ENCODE measurements around the gene SUN1. TPM values are rescaled to one million over a fixed set of nuclear protein-coding genes. Genes with fewer than 3 reads are reported as not detected.
"Not testable (repeated sequence)": the region's sequence is repeated elsewhere in the genome, so short reads cannot be mapped to it uniquely, and the experiment has no call there.

Gene SUN1
- total RNA-seq, 4 donors from 2014 or later, result 78.0 to 113 (median 105) TPM

DNA sequence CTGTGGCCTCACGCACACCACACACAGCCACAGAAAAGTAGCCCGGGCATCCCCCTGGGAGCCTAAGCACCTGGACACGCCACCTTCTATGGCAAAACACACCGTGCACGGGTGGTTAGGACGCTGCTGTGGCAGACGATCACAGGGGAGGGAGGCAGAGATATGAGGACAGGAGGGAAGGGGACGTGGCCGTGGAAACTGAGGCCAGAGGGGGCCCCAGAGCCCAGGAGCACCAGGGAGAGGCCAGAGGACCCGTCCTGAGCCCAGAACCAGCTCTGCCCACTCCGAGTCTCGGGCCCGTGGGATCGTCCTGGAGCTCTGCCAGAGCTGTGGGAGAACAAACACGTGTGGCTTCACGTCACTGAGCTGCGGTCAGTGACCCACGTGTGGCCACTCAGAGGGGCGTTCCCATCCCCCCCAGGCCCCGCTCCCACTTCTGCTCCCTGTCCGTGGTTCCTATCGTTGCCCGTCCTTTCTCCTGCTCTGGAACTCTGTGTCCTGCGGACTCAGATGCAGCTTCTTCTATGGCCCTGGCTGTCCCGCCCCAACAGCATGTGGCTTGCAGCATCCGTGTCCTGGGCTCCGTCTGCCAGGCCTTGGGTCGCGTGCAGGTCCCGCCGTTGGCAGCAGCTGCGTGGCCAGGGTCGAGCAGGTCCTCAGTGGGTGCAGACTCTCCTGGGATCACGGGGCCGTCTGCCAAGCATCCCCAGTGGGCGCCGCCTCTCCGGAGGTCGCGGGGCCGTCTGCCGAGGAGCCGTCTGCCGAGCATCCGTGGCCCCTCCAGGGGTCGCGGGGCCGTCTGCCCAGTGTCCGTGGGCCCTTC, 75.1 kb downstream of the SUN1 start:
- no peak overlapping the region for H3K27ac ChIP-seq
- TF ChIP-seq, protein P1, sequence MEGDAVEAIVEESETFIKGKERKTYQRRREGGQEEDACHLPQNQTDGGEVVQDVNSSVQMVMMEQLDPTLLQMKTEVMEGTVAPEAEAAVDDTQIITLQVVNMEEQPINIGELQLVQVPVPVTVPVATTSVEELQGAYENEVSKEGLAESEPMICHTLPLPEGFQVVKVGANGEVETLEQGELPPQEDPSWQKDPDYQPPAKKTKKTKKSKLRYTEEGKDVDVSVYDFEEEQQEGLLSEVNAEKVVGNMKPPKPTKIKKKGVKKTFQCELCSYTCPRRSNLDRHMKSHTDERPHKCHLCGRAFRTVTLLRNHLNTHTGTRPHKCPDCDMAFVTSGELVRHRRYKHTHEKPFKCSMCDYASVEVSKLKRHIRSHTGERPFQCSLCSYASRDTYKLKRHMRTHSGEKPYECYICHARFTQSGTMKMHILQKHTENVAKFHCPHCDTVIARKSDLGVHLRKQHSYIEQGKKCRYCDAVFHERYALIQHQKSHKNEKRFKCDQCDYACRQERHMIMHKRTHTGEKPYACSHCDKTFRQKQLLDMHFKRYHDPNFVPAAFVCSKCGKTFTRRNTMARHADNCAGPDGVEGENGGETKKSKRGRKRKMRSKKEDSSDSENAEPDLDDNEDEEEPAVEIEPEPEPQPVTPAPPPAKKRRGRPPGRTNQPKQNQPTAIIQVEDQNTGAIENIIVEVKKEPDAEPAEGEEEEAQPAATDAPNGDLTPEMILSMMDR (IDR thresholded peaks at IDR 0.05), result no peak
- TF ChIP-seq POLR2A (IDR thresholded peaks at IDR 0.05), result no peak
- H3K27me3 ChIP-seq, result peaks cover 0 to 9% (median 0%) of the 10 kb centered on the region in 4 donors
- H3K9me3 ChIP-seq, result no peaks in the 10 kb centered on the region
- intact Hi-C loops (cut with DNase I), result no loop called here
- WGBS, 2 donors, result 71 to 74% methylated on average over 19 to 34 of the region's 49 CpGs
- H3K36me3 ChIP-seq, result no peaks in the 10 kb centered on the region
- DNase-seq, result no peak
- H3K4me1 ChIP-seq, result peaks cover 0 to 22% (median 4%) of the 10 kb centered on the region in 3 donors
- H3K4me3 ChIP-seq, result no peak overlapping the region

DNA sequence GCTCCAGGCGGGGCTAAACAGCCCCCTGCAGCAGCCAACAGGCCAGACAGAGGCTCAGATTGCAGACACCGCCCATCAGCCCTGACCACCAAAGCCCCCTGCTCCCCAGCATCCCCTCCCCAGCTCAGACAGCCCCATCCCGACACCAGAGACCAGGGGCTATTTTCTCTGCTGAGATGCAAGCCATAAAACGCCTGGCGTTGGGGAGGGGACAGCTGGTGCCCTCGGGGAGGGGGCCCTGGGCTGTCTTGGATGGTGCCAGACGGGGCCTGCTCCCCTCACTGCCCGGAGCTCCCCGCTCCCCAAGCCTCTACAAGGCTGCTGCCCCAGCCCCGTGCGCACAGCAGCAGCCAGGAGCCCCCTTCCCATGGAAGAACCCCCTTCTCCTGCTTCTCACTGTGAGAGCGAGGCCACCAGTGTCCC, 75.9 kb downstream of the SUN1 start:
- Histone ChIP-seq H3K4me3 (no peak overlapping the region), H3K9me3 (no peaks in the 10 kb centered on the region), H3K36me3 (no peaks in the 10 kb centered on the region), H3K27ac (no peak overlapping the region), H3K27me3 (peaks cover 0 to 9% (median 0%) of the 10 kb centered on the region in 4 donors), H3K4me1 (peaks cover 0 to 22% (median 4%) of the 10 kb centered on the region in 3 donors)
- WGBS, 2 donors, result 100% methylated on average over 2 of the region's 12 CpGs; no CpG with 5 or more reads in 1 of the 2 donors
- TF ChIP-seq, protein P1 (IDR thresholded peaks at IDR 0.05), result no peak
- TF ChIP-seq POLR2A (IDR thresholded peaks at IDR 0.05), result no peak
- no peak for DNase-seq
- intact Hi-C loops (cut with DNase I), result no loop called here

DNA sequence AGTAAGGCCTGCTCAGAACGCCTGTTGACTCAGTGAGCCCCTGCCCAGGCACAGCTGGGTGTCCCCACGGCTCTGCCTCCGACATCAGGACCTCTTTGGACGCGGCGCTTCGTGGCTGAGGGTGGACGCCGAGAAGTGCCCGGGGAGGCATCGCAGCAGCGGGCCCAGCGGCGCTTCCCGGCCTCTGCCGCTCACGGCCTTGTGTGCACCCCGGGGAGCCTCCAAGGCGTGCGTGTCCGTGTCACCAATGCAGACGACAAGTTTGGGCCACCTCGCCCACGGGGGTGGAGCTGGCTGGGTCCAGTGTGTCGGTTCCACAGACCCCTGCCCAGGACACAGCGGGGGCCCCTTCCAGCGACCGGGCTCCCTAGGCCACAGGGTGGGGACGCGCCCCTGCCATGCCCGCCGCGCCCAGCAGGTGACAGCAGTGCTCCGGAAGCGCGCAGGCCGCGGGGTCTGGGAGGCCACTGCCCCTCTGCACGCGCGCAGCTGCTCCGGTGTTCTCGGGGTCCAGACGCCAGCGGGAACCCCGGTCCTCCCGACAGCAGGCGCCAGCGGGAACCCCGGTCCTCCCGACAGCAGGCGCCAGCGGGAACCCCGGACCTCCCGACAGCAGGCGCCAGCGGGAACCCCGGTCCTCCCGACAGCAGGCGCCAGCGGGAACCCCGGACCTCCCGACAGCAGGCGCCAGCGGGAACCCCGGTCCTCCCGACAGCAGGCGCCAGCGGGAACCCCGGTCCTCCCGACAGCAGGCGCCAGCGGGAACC, 76.5 kb downstream of the SUN1 start:
- H3K9me3 ChIP-seq; intact Hi-C loops (cut with DNase I); DNase-seq; H3K36me3 ChIP-seq; H3K27ac ChIP-seq; H3K27me3 ChIP-seq: not testable (repeated sequence)
- peaks cover under 1 to 26% (median 5%) of the 10 kb centered on the region in 3 donors for H3K4me1 ChIP-seq
- no CpG with 5 or more reads among the region's 73 CpGs for WGBS, 2 donors
- H3K4me3 ChIP-seq, result peak overlapping the region in 3 of 4 donors; percentile 32 to 57 (median 41)
- TF ChIP-seq, protein P1 (IDR thresholded peaks at IDR 0.05), result peak; percentile 61 to 91 (median 80)

DNA sequence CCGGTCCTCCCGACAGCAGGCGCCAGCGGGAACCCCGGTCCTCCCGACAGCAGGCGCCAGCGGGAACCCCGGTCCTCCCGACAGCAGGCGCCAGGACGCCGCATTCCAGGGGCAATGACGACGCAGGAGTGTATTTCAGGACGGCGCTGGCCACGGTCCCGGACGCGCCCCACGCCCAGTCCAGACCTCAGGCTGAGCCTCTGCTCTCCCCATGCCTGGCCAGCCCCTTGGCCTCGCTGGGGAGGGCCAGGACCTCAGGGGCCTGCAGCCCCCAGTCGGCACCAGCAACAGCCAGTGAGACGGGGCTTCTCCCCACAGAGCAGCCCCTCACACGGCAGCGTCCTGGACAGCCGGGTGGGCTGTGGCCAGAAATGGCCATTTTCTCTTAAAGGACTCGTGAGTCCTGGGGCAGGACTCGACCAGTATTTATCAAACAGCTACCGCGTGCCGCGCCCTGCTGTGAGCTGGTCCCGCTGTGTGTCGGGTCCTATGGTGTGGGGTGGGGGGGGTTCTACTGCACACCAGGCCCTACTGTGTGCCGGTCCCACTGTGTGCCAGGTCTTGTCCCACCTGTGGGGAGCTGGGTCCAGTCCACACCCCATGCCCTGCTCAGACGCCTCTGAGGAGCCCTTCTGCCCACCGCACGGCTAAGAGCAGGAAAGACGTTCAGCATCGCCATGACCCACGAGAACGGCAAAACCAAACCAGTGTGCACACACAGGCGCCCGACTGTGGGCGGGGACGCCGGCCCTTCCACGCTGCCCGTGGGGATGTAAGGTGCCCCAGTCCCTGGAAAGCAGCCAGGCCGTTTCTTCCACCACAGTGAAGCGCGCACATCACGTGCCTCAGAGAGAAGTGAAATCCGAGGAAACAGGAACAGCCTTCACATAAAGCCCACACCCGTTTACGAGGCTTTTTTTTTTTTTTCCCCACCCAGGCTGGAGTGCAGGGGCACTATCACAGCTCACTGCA, 77.4 kb downstream of the SUN1 start:
- H3K9me3 ChIP-seq, result no peaks in the 10 kb centered on the region
- TF ChIP-seq, protein P1 (IDR thresholded peaks at IDR 0.05), result no peak
- no peak for TF ChIP-seq POLR2A (IDR thresholded peaks at IDR 0.05)
- DNase-seq, result no peak
- H3K27ac ChIP-seq, result peak overlapping the region in 1 of 4 donors; percentile 42
- H3K4me1 ChIP-seq, result peaks cover 7 to 30% (median 13%) of the 10 kb centered on the region in 3 donors
- WGBS, 2 donors, result 51 to 83% methylated on average over 20 to 23 of the region's 58 CpGs
- H3K27me3 ChIP-seq, result peaks cover 0 to 5% (median 0%) of the 10 kb centered on the region in 4 donors
- peak overlapping the region in 3 of 4 donors; percentile 32 to 57 (median 41) for H3K4me3 ChIP-seq
- intact Hi-C loops (cut with DNase I), result no loop called here
- H3K36me3 ChIP-seq, result no peaks in the 10 kb centered on the region
